GM12864 (cell line): ENCODE data around the gene EVA1A.

ENCODE experiments used
- DNase-seq: peaks from one replicate; pipeline ENCODE4 v3.0.0-alpha.2; 2011; ENCODE audit warnings: low read depth
- H3K4me3 ChIP-seq: 2 replicates; pipeline ENCODE4 v1.5.1; 2011; ENCODE audit warnings: mild to moderate bottlenecking, low read depth, low read length, control low read depth
- CTCF ChIP-seq: IDR thresholded peaks from 2 replicates; pipeline ENCODE4 v1.5.1; 2011; ENCODE audit warnings: low read depth, mild to moderate bottlenecking, moderate library complexity, low read length, control low read depth, inconsistent platforms; ENCODE audit errors: missing control alignments

Gene EVA1A

DNA sequence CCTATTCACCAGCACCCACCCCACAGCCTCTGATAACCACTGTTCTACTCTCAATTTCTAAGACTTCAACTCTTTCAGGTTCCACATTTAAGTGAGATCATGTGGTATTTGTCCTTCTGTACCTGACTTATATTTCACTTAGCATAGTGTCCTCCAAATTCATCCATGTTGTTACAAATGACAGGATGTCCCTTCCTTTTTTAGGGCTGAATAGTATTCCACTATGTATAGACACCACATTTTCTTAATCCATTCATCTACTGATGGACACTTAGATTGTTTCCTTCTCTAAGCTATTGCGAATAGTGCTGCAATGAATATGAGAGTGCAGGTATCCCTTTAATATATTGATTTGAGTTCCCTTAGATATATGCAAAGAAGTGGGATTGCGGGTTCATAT is 100.1 kb downstream of the EVA1A start:
- no peak for TF ChIP-seq CTCF
- no peak overlapping the region for H3K4me3 ChIP-seq
- no peak for DNase-seq

- H3K4me3 ChIP-seq: no peak overlapping the region
- no peak for DNase-seq
- TF ChIP-seq CTCF: no peak
These were observed 101.0 kb downstream of the EVA1A start for GRCh38 chr2:75459565-75460310.

GRCh38 chr2:75458201-75458600 is 102.5 kb downstream of the EVA1A start:
- no peak overlapping the region for H3K4me3 ChIP-seq
- no peak for DNase-seq
- TF ChIP-seq CTCF: no peak

GRCh38 chr2:75456825-75457224 is 103.9 kb downstream of the EVA1A start:
- no peak for DNase-seq
- H3K4me3 ChIP-seq: no peak overlapping the region
- TF ChIP-seq CTCF: no peak

DNA sequence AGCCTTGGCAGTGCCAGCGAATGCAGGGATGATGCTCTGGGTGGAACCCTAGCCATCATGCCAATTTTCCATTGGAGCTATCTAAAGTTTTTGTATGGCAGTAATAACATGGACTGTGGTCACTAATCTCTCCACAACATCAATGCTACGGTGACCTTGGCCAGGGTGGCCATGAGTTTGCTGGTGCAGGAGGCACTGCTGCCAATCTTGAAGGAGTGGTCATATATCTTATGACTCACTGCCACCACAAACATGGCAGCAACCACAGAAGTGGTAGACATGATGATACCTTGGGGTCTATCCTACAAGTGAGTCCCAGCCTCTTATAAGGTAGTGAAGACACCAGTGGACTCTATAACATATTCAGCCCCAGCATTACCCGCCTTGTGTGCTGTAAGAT is 104.6 kb downstream of the EVA1A start:
- no peak for TF ChIP-seq CTCF
- no peak overlapping the region for H3K4me3 ChIP-seq
- DNase-seq: no peak

GRCh38 chr2:75454241-75454620 is 106.5 kb downstream of the EVA1A start:
- no peak overlapping the region for H3K4me3 ChIP-seq
- TF ChIP-seq CTCF: no peak
- no peak for DNase-seq

DNA sequence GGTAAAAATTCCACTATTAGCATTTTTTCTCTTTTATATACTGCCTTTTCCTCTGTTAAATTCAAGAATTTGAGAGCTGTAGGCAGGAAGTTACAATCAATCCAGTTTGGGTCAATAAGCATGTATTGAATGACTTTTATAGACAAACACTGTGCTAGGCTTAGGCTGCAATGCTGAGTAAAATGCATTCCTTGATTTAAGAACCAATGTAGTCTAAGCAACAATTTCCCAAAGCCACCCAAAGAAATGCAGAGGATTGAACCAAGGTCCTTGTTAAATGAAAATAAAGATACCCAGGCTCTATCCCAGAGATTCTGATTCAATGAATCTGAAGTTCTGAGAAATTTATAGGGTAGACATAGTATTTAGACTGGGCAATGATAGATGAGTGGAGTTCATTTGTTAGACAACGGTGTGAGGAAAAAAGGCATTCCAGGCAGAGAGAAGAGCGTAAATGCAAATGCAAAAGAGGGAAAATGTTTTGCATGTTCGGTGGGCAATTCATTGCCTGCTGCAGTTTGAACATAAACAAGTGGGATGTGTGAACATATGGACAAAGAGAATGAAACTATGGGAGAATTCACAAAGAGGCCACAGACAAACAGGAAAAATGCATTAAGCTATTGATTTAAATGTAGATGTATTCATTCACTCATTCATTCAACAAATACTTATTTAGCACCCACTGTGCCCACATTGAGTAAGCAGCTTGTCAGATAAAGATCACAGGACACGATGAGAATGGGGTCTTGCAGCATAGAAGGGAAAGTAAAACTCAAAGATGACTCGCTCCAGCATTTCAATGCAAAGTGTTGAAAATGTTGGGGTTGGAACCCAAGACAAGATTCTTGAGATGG is 107.1 kb downstream of the EVA1A start:
- no peak overlapping the region for H3K4me3 ChIP-seq

More for the DNA sequence above, 107.1 kb downstream of the EVA1A start:
- DNase-seq: no peak
- no peak for TF ChIP-seq CTCF
